H9 (cell line): ENCODE results near the gene PCNX2. TPM values are rescaled to one million over a fixed set of nuclear protein-coding genes. Genes with fewer than 3 reads are reported as not detected.
A peak's percentile ranks its signal among the peaks of the same experiment; 100 is the strongest.

ENCODE experiments used
- DNase-seq: peaks from one replicate; pipeline ENCODE4 v3.0.0-alpha.2; 2017
- H2AFZ ChIP-seq: one replicate; pipeline ENCODE4 v1.6.1; 2013; ENCODE audit warnings: mild to moderate bottlenecking, low read length, control low read depth, moderate library complexity
- H2AK5ac ChIP-seq: 2 replicates; pipeline ENCODE4 v1.6.1; 2013; ENCODE audit warnings: low read length, control low read depth, mixed read lengths; ENCODE audit not compliant: insufficient read length
- H2BK120ac ChIP-seq: one replicate; pipeline ENCODE4 v1.6.1; 2013; ENCODE audit warnings: low read depth, mild to moderate bottlenecking, low read length, control low read depth, inconsistent platforms; ENCODE audit not compliant: poor library complexity, severe bottlenecking
- H2BK12ac ChIP-seq: 2 replicates; pipeline ENCODE4 v1.6.1; 2013; ENCODE audit warnings: low read length, control low read depth, mixed read lengths, low read depth; ENCODE audit not compliant: insufficient read length
- H2BK15ac ChIP-seq: 2 replicates; pipeline ENCODE4 v1.6.1; 2013; ENCODE audit warnings: low read depth, low read length, control low read depth
- H2BK20ac ChIP-seq: one replicate; pipeline ENCODE4 v1.6.1; 2013; ENCODE audit warnings: low read depth, mild to moderate bottlenecking, low read length, control low read depth, inconsistent platforms; ENCODE audit not compliant: poor library complexity, severe bottlenecking
- H2BK5ac ChIP-seq: 2 replicates; pipeline ENCODE4 v1.6.1; 2013; ENCODE audit warnings: low read length, control low read depth, mixed read lengths; ENCODE audit not compliant: insufficient read length
- H3K14ac ChIP-seq: 2 replicates; pipeline ENCODE4 v1.6.1; 2013; ENCODE audit warnings: low read length, control low read depth; ENCODE audit not compliant: insufficient read depth
- H3K18ac ChIP-seq: 2 replicates; pipeline ENCODE4 v1.6.1; 2013; ENCODE audit warnings: low read depth, mild to moderate bottlenecking, mixed read lengths, low read length, control low read depth; ENCODE audit not compliant: insufficient read length
- H3K23ac ChIP-seq: 2 replicates; pipeline ENCODE4 v1.6.1; 2013; ENCODE audit warnings: low read length, control low read depth, mixed read lengths, low read depth; ENCODE audit not compliant: insufficient read length
- H3K23me2 ChIP-seq: 2 replicates; pipeline ENCODE4 v1.6.1; 2013; ENCODE audit warnings: low read depth, mild to moderate bottlenecking, mixed read lengths, low read length, control low read depth; ENCODE audit not compliant: insufficient read length, poor library complexity, severe bottlenecking
- H3K27ac ChIP-seq: 2 replicates; pipeline ENCODE4 v1.5.1; 2013; ENCODE audit warnings: low read length, control low read depth, mixed read lengths, low read depth; ENCODE audit not compliant: insufficient read length
- H3K27me3 ChIP-seq: 2 replicates; pipeline ENCODE4 v1.6.1; 2013; ENCODE audit warnings: low read length, control low read depth, inconsistent platforms; ENCODE audit not compliant: insufficient read depth
- H3K4ac ChIP-seq: 2 replicates; pipeline ENCODE4 v1.6.1; 2013; ENCODE audit warnings: low read depth, mild to moderate bottlenecking, control low read depth, inconsistent platforms, low read length, moderate library complexity
- H3K4me1 ChIP-seq: 2 replicates; pipeline ENCODE4 v1.6.1; 2013; ENCODE audit warnings: low read length, control low read depth, inconsistent platforms; ENCODE audit not compliant: insufficient read depth
- H3K4me2 ChIP-seq: 2 replicates; pipeline ENCODE4 v1.6.1; 2013; ENCODE audit warnings: low read length, control low read depth, mixed read lengths; ENCODE audit not compliant: insufficient read length, insufficient read depth
- H3K56ac ChIP-seq: 2 replicates; pipeline ENCODE4 v1.6.1; 2013; ENCODE audit warnings: low read depth, mild to moderate bottlenecking, mixed read lengths, low read length, control low read depth; ENCODE audit not compliant: insufficient read length
- H3K79me1 ChIP-seq: 2 replicates; pipeline ENCODE4 v1.6.1; 2013; ENCODE audit warnings: low read depth, mild to moderate bottlenecking, moderate library complexity, low read length, control low read depth, inconsistent platforms; ENCODE audit not compliant: insufficient read depth, poor library complexity, severe bottlenecking
- H3K79me2 ChIP-seq: 2 replicates; pipeline ENCODE4 v1.6.1; 2013; ENCODE audit warnings: low read length, control low read depth, inconsistent platforms; ENCODE audit not compliant: insufficient read depth
- H3K9ac ChIP-seq: 2 replicates; pipeline ENCODE4 v1.6.1; 2013; ENCODE audit warnings: low read length, control low read depth, mixed read lengths; ENCODE audit not compliant: insufficient read length; ENCODE audit errors: extremely low read depth
- H3K9me3 ChIP-seq: one replicate; pipeline ENCODE4 v1.6.1; 2013; ENCODE audit warnings: low read depth, low read length, inconsistent platforms; ENCODE audit not compliant: control insufficient read depth
- H3T11ph ChIP-seq: one replicate; pipeline ENCODE4 v1.6.1; 2013; ENCODE audit warnings: mild to moderate bottlenecking, low read length, control low read depth, inconsistent platforms
- H4K20me1 ChIP-seq: one replicate; pipeline ENCODE4 v1.6.1; 2013; ENCODE audit not compliant: control insufficient read depth, insufficient read length, insufficient read depth
- H4K5ac ChIP-seq: 2 replicates; pipeline ENCODE4 v1.6.1; 2013; ENCODE audit warnings: low read depth, mild to moderate bottlenecking, mixed read lengths, low read length, control low read depth; ENCODE audit not compliant: insufficient read length
- H4K8ac ChIP-seq: replicated peaks from 2 replicates; pipeline ENCODE4 v1.6.1; 2013; ENCODE audit warnings: low read length, control low read depth, mixed read lengths, low read depth; ENCODE audit not compliant: insufficient read length
- H4K91ac ChIP-seq: 2 replicates; pipeline ENCODE4 v1.6.1; 2013; ENCODE audit warnings: low read depth, mild to moderate bottlenecking, moderate library complexity, mixed read lengths, low read length, control low read depth; ENCODE audit not compliant: insufficient read length
- H3K27ac Mint-ChIP-seq, 3 experiments: 2 replicates in 2 of 3; 3 replicates in 1 of 3; pipeline ENCODE4 v1.8.0; 2020 to 2021; ENCODE audit warnings: mixed read lengths in 3 of 3, mild to moderate bottlenecking in 1 of 3, moderate library complexity in 1 of 3
- H3K27me3 Mint-ChIP-seq: 2 replicates; pipeline ENCODE4 v1.8.0; 2021; ENCODE audit warnings: low read depth, mild to moderate bottlenecking, moderate library complexity, mixed read lengths
- H3K36me3 Mint-ChIP-seq, 3 experiments: 2 replicates in 2 of 3; 3 replicates in 1 of 3; pipeline ENCODE4 v1.8.0; 2020 to 2021; ENCODE audit warnings: low read depth in 3 of 3, mixed read lengths in 3 of 3; ENCODE audit not compliant: insufficient read depth in 1 of 3
- H3K4me1 Mint-ChIP-seq, 2 experiments: 2 replicates each; pipeline ENCODE4 v1.8.0; 2020; ENCODE audit warnings: mixed read lengths in 2 of 2
- H3K4me3 Mint-ChIP-seq, 2 experiments: 2 replicates in 1 of 2; 3 replicates in 1 of 2; pipeline ENCODE4 v1.8.0; 2020 to 2021; ENCODE audit warnings: mild to moderate bottlenecking in 2 of 2, mixed read lengths in 2 of 2, moderate library complexity in 1 of 2
- H3K9me3 Mint-ChIP-seq, 2 experiments: 2 replicates in 1 of 2; 3 replicates in 1 of 2; pipeline ENCODE4 v1.8.0; 2020; ENCODE audit warnings: mild to moderate bottlenecking in 2 of 2, mixed read lengths in 2 of 2, moderate library complexity in 1 of 2
- WGBS: extraction: QIAGEN DNeasy Blood & Tissue Kit; methylation state at CpG from one replicate; pipeline ENCODE4 v1.1.7; 2013; ENCODE audit warnings: missing lambda C conversion rate, low lambda C conversion rate, mixed read lengths; ENCODE audit not compliant: insufficient read length; ENCODE audit errors: extremely low coverage; 5-methylcytosine and 5-hydroxymethylcytosine counted together
- total RNA-seq: library from RNA; stranded (reverse); gene quantifications from 2 replicates; pipeline ENCODE4 v1.2.1, GENCODE V29; 2021
- TF ChIP-seq, protein P1 (sequence below): fragments of 200-600 bp; sonication (generic); conservative IDR thresholded peaks from 3 replicates; pipeline ENCODE4 v1.8.0; 2021; ENCODE audit warnings: antibody characterized with exemption, mild to moderate bottlenecking

Gene PCNX2
- total RNA-seq, 1 experiment from 2014 or later = 45.1 TPM

DNA sequence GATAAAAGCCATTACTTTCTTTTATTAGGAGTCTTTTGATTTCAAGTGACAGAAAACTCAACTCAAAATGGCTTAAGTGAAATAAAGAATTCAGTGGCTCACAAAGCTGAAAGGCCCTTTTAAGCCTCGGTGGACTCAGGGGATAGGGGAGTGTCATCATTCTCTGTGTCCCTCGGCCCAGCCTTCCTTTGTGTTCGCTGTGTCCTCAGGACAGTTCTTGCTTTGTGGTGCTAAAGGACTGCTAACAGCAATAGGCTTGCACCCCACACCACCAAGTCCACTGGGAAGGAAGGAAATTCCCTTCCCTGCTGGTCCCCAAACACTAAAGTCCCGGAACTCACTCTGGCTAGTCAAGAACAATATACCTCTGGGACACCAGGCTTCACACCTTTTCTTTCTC, 216.0 kb downstream of the PCNX2 start:
- Histone ChIP-seq H3K56ac (no peak overlapping the region), H3K27me3 (no peaks in the 10 kb centered on the region), H3K79me1 (no peaks in the 10 kb centered on the region), H3K79me2 (no peaks in the 10 kb centered on the region), H4K20me1 (no peaks in the 10 kb centered on the region), H2AFZ (no peak overlapping the region), H4K8ac (no peak overlapping the region), H3K27ac (no peak overlapping the region), H3K9me3 (no peaks in the 10 kb centered on the region), H3K18ac (no peak overlapping the region), H3K14ac (no peak overlapping the region), H3K23me2 (no peaks in the 10 kb centered on the region), H4K91ac (no peak overlapping the region), H2AK5ac (no peak overlapping the region), H2BK20ac (no peak overlapping the region), H3T11ph (no peak overlapping the region), H3K23ac (no peak overlapping the region), H3K4ac (no peak overlapping the region), H2BK15ac (no peak overlapping the region), H3K9ac (no peak overlapping the region), H2BK5ac (no peak overlapping the region), H3K4me2 (no peak overlapping the region), H2BK120ac (no peak overlapping the region), H3K4me1 (no peaks in the 10 kb centered on the region), H4K5ac (no peak overlapping the region), H2BK12ac (no peak overlapping the region)
- Mint-ChIP-seq H3K27me3 (no peaks in the 10 kb centered on the region), H3K36me3 (peaks cover 9 to 17% (median 10%) of the 10 kb centered on the region in 3 experiments; a peak in 6 of 7 replicates), H3K27ac (peak overlapping the region in 1 of 3 experiments; percentile 5; a peak in 1 of 7 replicates), H3K9me3 (peaks cover 5 to 7% of the 10 kb centered on the region in 2 experiments; a peak in 4 of 5 replicates), H3K4me1 (peaks cover 6 to 16% of the 10 kb centered on the region in 2 experiments), H3K4me3 (no peak overlapping the region)
- TF ChIP-seq, protein P1, sequence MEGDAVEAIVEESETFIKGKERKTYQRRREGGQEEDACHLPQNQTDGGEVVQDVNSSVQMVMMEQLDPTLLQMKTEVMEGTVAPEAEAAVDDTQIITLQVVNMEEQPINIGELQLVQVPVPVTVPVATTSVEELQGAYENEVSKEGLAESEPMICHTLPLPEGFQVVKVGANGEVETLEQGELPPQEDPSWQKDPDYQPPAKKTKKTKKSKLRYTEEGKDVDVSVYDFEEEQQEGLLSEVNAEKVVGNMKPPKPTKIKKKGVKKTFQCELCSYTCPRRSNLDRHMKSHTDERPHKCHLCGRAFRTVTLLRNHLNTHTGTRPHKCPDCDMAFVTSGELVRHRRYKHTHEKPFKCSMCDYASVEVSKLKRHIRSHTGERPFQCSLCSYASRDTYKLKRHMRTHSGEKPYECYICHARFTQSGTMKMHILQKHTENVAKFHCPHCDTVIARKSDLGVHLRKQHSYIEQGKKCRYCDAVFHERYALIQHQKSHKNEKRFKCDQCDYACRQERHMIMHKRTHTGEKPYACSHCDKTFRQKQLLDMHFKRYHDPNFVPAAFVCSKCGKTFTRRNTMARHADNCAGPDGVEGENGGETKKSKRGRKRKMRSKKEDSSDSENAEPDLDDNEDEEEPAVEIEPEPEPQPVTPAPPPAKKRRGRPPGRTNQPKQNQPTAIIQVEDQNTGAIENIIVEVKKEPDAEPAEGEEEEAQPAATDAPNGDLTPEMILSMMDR = no peak
- DNase-seq = no peak
- WGBS = no CpG with 5 or more reads among the region's 4 CpGs
